HG02571 (cell line): ENCODE data around the gene NR0B2.
"Not testable (repeated sequence)": the region's sequence is repeated elsewhere in the genome, so short reads cannot be mapped to it uniquely, and the experiment has no call there.

ENCODE experiments used
- ATAC-seq: cut with Tn5 transposase; IDR thresholded peaks from one replicate; pipeline ENCODE4 v1.9.1; 2021; ENCODE audit warnings: mild to moderate bottlenecking, moderate library complexity; ENCODE audit not compliant: unreplicated experiment

Gene NR0B2, protein sequence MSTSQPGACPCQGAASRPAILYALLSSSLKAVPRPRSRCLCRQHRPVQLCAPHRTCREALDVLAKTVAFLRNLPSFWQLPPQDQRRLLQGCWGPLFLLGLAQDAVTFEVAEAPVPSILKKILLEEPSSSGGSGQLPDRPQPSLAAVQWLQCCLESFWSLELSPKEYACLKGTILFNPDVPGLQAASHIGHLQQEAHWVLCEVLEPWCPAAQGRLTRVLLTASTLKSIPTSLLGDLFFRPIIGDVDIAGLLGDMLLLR

GRCh38 chr1:26913754-26914619, at the start of gene NR0B2:
NR0B2 (minus strand) TSS chr1:26913975; CDS start chr1:26913940, 35 bp downstream.
- no peak for ATAC-seq

- ATAC-seq, result no peak
These were observed 48.1 kb upstream of the NR0B2 start for GRCh38 chr1:26961826-26962225.

GRCh38 chr1:26960625-26960966, 46.8 kb upstream of the NR0B2 start:
- no peak for ATAC-seq

DNA sequence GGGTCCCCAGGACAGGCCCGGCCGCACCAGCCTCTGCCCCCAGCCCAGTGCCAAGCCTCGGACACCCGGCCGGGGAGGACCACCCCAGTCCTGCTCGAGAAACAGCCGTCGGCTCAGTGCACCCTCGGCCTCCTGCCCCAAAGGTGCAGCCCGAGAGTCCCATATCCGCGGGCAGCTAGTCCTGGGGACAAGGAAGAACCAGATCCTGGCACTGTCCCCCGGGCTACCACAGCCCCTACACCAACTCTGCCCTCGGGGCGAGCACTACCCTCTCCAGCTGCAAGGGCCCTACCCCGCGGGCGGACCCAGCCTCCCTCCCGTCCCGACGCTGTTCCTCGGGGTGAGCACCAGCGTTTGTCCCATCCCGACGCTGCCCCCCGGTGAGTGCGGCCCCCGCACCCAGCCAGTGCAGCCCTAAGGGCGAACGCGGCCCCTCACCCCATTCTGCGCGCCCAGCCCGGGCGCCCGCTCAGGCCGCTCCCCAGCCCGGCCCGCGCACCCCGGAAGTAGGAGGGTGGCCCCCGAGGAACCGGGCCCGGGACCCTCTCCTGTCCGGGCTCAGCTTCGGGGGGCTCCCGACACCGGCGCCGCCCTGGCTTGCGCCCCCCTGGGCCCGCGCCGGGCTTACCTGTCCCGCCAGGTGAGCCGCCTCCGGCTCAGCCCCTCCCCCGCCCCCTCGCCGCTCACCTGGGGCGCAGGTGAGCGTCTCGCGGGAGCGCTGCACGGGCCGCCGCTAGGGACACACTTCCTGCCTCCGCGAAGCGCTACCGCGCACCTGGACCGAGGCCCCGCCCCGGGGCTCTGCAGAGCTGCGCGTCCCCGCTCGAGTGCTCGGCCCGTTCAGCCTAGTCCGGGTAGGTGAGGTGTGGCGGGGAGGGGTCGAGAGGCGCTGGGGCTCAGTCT, 46.2 kb upstream of the NR0B2 start, which contains the start of gene KDF1:
TSS of gene KDF1 (minus strand) at position 747 of the 903 bp plus-strand sequence. CDS start 8,088 bp downstream, outside the sequence.
- no peak for ATAC-seq

GRCh38 chr1:26959270-26959669, 45.5 kb upstream of the NR0B2 start:
- no peak for ATAC-seq

- no peak for ATAC-seq
These were observed 43.5 kb upstream of the NR0B2 start for GRCh38 chr1:26957306-26957705.

- no peak for ATAC-seq
These were observed 42.5 kb upstream of the NR0B2 start for GRCh38 chr1:26956321-26956720.

DNA sequence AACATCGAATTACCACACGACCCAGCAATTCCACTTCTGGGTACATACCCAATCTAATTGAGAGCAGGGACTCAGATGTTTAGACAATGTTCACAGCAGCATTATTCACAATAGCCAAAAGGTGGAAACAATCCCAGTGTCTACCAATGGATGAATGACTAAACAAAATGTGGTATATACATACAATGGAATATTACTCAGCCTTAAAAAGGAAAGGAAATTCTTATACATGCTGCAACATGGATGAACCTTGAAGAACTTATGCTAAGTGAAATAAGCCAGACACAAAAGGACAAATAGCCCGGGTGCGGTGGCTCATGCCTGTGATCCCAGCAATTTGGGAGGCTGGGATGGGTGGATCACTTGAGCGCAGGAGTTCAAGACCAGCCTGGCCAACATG, 39.6 kb upstream of the NR0B2 start:
- ATAC-seq, result no peak

GRCh38 chr1:26951821-26952497, 38.2 kb upstream of the NR0B2 start:
- no peak for ATAC-seq

GRCh38 chr1:26951216-26951615, 37.4 kb upstream of the NR0B2 start:
- ATAC-seq, result no peak

GRCh38 chr1:26950602-26951001, 36.8 kb upstream of the NR0B2 start:
- no peak for ATAC-seq

DNA sequence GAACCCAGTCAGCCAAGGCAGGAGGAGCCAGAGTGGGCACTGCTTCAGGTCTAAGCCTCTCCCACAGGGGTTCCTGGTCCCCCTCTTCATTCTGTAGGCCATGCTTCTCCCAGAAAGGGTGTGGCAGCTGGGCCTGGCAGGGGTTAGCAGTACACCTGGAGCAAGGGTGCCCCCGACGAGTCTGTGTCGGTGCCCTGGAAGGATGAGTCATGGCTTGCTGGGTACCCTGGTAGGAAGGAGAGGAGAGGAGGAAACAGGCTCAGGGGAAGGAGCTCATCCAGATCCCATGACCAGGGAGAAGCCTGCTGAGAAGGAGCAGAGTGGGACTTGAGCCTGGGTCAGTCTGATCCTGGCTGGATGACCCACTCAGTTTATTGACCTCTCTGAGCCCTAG, 36.1 kb upstream of the NR0B2 start:
- no peak for ATAC-seq

GRCh38 chr1:26949266-26949925, 35.6 kb upstream of the NR0B2 start:
- no peak for ATAC-seq

DNA sequence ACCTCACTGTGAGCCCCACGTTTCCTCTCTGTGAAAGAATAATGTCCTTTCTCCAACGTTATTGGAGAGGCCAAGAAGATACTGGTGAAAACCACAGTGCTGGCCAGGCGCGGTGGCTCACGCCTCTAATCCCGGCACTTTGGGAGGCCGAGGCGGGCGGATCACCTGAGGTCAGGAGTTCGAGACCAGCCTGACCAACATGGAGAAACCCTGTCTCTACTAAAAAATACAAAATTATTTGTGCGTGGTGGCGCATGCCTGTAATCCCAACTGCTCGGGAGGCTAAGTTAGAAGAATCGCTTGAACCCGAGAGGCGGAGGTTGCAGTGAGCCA, 34.9 kb upstream of the NR0B2 start:
- ATAC-seq, result not testable (repeated sequence)

DNA sequence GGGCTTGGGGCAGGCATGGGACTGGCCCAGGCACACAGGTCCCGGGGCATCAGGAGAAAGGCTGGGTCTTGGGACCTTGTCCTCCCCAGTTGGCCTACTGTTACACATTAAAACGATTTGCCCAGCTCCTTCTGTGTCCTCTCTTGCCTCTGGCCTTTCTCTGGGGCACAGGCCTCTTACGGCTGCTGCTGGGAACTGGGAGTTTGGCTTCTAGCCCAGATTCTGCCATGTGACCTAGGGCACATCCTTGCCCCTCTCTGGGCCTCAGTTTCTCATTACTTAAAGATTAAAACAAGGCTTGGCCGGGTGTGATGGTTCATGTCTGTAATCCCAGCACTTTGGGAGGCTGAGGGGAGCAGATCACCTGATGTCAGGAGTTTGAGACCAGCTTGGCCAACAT, 32.5 kb upstream of the NR0B2 start:
- ATAC-seq, result no peak

DNA sequence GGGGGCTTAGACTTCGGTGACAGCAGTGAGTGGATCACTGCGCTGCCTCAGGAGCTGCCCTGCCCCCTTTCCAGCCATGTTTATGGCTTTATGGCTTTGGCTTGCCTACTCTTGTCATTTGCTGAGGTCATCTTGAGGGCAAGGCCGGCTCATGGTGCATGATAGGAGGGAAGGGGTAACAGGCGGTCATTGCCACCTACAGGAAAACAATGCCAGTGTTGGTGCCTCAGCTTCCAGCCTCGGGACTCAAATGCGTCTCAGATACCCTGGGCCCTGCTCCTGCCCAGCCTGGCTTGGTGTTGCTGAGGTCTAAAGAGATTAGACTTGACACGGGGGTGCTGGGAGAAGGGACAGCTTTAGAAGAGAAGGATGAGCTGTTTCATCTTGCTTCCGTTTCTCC, 32.0 kb upstream of the NR0B2 start:
- no peak for ATAC-seq

DNA sequence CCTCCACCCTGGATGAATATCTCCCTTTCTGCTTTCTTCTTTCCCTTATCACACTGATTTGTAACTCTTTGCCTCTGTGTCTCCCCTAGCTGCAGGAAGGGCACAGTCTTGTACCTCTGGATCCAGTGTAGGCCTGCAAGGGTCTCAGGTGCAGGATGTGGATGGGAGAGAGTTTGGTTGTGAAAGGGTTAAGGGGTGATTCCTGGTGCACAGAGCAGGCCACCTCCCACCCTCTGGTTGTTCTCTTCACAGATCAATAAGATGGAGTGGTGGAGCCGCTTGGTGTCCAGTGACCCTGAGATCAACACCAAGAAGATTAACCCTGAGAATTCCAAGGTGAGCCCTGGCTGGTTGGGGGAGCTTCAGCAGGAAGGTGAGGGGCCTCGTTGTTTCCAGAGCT, 31.4 kb upstream of the NR0B2 start:
- ATAC-seq, result no peak

DNA sequence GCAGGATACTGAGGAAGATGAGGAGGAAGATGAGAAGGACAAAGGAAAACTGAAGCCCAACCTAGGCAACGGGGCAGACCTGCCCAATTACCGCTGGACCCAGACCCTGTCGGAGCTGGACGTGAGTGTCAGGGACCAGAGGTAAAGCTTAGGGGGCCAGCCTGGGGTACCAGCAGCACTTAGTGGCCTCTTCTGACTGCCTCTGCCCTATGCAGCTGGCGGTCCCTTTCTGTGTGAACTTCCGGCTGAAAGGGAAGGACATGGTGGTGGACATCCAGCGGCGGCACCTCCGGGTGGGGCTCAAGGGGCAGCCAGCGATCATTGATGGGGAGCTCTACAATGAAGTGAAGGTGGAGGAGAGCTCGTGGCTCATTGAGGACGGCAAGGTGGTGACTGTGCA, 28.9 kb upstream of the NR0B2 start:
- no peak for ATAC-seq

DNA sequence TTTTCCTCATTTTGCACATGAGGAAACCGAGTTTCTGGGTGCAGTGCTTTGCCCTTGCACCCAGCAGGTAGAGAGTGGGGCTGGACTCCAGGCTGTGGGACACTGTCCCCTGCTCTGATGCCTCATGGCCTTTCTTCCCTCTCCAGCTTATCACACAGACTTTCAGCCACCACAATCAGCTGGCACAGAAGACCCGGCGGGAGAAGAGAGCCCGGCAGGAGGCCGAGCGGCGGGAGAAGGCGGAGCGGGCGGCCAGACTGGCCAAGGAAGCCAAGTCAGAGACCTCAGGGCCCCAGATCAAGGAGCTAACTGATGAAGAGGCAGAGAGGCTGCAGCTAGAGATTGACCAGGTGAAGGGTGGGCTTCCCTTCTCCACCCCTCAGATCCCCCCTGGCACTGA, 27.5 kb upstream of the NR0B2 start:
- no peak for ATAC-seq

DNA sequence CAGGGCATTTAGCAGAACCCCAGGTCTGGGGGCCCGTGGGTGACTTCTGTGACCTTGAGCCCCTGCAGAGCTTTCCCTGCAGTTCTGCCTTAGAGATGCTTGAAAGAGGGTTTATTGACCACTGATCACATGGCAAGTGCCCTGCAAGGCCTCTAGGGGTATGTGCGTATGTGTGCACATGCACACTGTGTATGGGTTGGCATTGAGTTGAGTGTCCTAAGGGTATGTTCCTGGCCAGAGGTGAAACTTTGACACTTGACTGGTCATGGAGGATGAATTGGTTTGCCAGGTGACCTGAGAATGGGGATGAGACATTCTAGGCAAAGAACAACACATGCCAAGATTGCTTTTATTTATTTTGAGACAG, 24.9 kb upstream of the NR0B2 start:
- ATAC-seq, result no peak
